Measurements from ENCODE around the gene ANKRD33B. TPM values are rescaled to one million over a fixed set of nuclear protein-coding genes. Genes with fewer than 3 reads are reported as not detected.

The ANKRD33B gene
- total RNA-seq, 2 experiments from 2014 or later, result 22.9 to 23.2 TPM

DNA sequence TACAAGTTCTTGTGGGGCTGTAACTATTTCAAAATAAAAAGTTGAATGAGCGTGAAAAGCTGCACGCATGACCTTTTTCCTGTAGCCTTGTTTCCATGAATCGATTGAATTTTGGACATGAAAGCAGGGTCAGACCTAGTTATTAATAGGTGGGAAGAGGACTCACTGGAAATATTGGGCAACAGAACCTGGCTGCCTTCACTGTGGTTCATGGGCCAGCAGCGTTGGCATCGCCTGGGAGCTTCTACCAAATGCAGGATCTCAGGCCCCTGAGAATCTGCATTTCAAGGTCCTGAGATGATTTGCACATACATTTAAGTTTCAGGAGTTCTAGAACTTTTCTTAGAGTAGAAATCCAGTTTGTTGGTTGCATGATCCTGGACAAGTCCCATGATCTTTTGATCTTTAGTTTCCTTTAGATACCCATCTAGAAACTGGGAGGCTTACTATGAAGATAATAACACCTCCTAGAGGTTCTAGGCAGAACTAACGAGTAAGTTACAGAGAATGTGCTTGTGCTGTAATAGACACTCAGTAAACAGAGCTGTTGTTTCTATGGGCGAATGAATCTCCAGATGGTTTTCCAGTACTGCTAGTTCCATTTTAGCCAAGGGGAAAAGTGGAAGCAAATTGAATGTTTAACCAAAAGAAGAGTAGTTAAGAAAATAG, 12.4 kb downstream of the ANKRD33B start:
- CTCF ChIA-PET, result interaction anchor here (1.2 to 1.7 kb wide), 2 partner anchors 10 to 51 kb away, joined by 3 to 4 read pairs; no protein-coding TSS in a partner anchor
- POLR2A ChIA-PET, result no interaction called here

DNA sequence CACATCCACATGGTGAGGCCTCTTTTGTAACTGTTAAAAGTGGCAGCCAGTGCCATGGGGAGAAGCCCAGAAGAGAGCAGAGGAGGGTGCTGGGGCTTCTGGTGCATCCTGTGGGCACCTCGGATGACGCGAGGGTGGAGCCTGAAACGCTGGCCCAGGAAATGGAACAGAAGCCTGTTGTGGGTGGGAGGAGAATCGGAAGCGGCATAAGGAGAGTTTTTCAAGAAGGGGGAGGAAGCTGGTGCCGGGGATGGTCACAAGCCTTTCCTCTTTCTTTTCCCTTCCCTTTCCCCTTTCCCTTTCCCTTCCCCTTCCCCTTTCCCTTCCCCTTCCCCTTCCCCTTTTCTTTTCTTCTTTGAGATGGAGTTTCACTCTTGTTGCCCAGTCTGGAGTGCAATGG, 12.9 kb downstream of the ANKRD33B start:
- ChIA-PET POLR2A (no interaction called here), CTCF (interaction anchor here (1.7 kb wide), 1 partner anchor 50 kb away, joined by 4 read pairs; no protein-coding TSS in a partner anchor)

DNA sequence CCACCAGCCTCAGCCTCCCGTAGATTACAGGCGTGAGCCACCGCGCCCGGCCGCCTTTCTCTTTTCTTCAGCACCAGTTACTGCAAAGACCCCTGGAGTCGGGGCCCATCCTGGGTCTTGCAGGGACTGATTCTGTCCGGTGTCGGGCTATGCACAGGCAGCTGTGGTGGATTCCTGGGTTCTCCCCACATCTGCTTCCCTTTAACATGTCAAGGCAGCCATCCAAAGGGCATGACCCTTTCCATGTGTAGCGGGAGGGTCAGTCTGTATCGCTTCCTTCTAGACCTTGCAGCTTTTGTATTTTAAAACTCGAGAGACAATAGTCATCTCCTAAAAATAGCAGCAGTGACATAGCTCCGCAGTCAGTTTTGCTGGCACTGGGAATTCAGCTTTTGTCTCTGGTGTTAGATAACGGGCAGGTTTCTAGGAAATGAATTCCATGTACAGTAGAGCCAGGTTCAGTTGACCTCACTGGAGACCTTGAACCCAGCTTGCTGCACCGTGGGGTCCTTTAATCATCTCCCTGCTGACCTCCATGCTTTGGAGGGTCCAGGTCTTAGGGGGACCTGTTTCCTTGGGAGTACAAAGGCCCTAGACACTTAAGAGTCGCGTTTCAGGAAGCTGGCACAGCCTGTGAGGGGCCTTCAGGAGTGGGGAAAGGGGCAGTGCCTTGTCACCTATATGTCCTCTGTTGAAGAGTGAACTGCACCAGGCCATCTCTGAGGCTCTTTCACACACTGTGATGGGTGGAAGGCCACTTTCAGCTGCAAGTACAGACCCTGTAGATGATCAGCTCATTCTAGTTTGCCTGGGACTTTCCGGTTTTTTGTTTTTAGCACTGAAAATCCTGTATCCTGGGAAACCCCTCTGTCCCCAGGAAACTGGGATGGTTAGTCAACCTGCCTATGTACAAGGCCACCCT, 13.8 kb downstream of the ANKRD33B start:
- CTCF ChIA-PET, result interaction anchor here (0.6 to 0.8 kb wide), 3 partner anchors 12 to 31 kb away, joined by 3 to 4 read pairs (median 3); no protein-coding TSS in a partner anchor
- POLR2A ChIA-PET, result no interaction called here

DNA sequence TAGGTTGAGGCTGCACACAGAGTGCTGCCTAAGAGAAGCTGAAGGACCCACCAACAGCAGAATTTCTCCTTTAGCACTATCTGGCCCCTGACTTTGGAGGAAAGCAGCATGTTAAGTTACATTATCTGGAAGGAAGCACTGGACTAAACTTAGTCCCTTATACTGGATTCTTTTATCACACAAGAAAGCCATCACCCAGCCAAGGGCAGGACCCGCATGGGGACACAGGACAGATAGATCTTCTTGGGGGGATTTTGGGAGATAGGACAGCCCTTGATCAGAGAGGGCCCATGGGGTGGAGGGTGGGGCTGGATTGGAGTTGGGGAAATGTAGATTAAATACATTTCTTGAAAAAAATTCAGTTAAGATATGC, 14.4 kb downstream of the ANKRD33B start:
- POLR2A ChIA-PET, result no interaction called here
- CTCF ChIA-PET, result interaction anchor here (0.8 kb wide), 2 partner anchors 12 to 13 kb away, joined by 3 to 4 read pairs; no protein-coding TSS in a partner anchor

DNA sequence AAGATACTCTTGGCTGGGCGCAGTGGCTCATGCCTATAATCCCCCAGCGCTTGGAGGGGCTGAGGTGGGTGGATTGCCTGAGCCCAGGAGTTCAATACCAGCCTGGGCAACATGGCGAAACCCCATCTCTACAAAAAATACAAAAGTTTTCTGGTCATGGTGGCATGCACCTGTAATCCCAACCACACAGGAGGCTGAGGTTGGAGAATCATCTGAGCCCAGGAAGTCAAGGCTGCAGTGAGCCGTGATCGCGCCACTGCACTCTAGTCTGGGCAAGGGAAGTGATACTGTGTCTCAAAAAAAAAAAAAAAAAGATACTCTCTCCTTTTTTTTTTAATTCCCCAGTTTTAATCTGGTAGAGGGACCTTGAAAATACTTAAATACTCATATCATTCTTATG, 15.0 kb downstream of the ANKRD33B start:
- CTCF ChIA-PET, result no interaction called here
- POLR2A ChIA-PET, result no interaction called here

DNA sequence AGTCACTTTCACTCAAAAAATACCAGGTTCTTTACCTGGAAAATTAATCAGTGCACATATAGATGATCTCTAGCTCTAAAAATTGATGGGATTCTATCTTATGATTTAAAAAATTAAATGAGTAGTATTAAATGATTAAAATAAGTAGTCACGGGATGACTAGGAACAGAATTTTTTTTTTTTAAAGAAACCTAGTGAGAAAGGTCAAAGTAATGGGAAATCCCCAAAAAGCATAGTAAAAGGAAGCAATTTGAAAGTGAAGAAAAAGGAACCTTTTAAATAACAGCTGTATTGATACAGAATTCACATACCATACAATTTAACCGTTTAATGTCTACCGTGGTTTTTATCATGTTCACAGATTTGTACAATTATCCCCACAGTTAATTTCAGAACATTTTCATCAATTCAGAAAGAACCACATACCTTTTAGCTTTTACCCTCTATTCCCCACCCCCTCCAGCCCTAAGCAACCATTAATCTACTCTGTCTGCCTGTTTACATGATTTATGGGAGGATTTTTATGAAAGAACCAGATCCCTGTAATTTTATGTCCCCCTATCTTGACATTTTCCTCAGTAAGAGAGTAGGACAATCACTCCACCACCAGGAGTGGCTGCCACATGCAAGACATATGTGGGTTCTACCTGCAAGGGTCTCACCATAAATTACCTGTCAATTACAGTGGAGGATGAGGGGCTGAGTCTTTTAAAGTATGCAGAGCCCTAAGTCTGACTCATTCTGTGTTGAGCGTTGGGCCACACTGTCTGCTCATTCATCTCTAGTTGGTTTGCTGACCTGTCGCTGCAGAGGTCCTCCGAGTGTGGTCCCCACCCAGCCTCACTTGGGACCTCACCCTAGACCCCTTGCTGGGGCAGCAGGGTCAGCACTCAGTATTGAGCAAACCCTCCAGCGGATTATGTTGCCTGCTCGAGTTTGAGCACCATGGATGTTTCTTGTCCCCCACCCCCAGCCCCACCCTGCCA, 16.0 kb downstream of the ANKRD33B start:
- ChIA-PET POLR2A (no interaction called here), CTCF (no interaction called here)

DNA sequence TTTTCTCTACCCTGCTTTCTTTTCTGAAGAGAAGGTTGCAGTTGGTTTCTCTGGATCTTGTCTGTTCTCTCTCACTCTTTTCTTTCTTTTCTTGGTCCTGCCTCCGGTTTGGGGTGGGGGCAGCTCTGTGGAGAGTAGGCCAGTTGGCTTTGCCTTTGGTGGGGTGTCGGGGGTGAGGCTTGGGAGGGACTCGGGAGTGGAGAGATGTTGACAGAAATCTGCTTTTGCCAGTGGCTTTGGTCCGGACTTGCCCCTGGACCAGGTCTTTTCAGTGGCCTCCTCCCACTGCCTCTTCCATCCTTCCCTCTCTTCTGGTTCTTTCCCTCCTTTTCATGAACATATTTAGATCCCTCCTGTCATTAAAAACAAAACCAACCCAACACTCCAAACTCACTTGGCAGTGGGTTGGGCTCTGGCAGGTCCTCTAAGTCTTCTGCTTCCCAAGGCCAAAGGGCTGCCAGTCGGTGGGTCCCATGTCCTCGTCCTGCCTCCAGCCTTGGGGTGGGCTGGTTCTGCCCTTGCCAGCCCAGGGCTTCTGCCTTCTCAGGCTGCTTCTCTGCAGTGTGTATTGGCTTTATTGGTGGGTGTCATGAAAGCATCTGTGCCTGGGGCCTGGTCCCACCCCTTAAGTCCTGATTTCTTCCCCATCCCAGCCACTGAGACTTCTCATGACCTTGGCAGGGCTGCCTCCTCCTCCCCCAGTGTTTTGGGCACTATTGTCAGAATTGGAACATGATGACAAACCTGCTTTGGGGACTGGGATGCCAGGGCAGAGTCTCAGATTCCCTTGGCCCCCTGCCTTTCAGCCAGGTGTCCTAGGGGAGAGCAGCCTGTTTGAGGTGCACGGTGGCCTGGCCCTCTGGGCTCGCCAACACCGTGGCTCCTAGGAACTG, 16.9 kb downstream of the ANKRD33B start:
- ChIA-PET POLR2A (no interaction called here), CTCF (no interaction called here)

DNA sequence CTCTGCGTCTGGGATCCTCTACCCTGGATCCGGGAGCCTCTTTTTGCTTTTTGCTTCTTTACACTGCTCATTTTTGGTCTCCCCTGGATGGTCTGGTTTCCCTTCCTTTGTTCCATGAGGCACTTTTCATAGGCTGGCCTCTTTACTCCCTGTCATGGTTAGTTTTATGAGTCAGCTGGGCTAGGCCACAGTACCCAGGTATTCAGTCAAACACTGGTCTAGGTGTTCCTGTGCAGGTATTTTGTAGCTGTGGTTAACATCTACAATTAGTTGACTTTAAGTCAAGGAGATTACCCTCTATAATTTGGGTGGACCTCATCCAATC, 17.5 kb downstream of the ANKRD33B start:
- ChIA-PET CTCF (no interaction called here), POLR2A (no interaction called here)

DNA sequence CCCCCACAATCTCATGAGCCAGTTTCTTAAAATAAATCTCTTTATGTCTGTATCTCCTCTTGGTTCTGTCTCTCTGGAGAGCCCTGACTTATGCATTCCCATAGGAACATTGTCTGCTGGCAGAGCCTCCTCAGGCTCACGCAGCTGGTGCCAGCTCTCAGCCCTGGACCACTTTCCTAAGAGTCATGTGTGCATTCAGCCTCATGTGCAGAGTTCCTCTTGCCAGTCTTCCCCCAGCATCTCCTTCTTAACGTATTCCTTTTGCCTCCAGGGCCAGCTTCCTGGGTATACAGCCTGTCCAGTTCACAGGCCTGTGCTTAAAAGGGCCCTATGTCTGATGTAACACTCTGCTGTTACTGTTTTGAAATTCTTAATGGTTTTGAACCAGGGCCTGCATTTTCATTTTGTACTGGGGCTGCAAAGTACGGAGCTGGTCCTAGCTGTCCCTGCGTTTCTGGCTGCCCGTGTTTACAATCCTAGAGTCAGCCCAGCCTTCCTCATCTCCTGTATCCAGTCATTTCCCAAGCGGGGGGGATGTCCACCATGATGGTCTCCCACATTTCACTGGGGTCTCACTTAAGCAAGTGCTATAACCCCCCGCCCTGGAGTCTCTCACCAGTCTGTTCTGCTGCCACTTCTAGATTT, 18.1 kb downstream of the ANKRD33B start:
- CTCF ChIA-PET, result no interaction called here
- POLR2A ChIA-PET, result no interaction called here

DNA sequence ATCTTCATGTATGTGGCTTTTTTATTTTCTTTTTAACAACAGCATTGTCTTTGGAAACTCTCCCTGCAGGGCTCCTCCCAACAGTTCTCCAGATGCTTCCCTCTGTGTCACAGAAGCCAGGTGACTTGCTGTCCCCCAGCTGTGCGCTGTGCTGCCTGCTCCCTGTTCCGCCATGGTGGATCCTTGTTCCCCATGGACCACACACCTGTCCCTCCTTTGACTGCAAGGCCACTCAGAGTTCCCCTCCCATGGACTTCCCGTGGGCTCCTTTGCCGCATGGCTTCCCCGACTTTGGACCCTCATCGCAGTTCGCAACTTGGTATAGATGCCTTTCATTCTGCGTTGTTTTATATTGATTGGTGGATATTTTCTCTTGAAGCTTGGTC, 18.6 kb downstream of the ANKRD33B start:
- ChIA-PET POLR2A (no interaction called here), CTCF (no interaction called here)

DNA sequence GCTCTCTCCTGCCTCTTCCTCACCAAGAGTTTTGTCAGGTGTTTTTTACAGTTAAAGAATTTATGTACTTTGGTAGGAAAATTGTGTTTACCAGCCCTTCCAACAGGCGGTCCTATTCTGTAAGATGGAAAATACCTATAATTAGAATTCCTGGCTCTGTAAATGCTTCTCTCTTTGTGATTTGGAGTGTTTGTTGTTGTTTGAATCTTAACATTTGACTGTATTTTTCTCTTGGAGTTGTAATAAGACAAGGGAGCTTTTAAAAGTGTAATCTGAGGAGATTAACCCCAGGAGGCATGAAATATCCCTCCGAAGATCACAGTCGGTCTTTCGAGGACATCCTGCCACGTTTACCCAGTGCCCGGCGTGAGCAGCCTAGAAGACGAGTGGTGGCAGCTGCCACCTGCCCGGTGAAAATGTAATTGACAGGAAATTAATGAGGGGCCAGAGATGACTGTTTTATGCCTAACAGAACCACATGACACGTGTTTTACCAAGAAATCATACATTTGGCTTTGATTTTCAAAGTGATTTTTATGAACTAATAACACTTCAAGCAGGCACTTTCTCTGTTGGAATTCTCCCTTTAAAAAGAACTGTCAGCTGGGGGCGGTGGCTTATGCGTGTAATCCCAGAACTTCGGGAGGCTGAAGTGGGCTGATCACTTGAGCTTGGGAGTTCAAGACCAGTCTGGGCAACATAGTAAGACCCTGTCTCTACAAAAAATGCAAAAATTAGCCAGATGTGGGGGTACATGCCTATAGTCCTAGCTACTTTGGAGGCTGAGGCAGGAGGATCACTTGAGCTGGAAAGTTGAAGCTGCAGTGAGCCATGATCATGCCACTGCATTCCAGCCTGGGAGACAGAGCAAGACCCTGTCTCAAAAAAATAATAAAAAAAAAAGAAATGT, 20.0 kb downstream of the ANKRD33B start:
- CTCF ChIA-PET, result no interaction called here
- POLR2A ChIA-PET, result no interaction called here

DNA sequence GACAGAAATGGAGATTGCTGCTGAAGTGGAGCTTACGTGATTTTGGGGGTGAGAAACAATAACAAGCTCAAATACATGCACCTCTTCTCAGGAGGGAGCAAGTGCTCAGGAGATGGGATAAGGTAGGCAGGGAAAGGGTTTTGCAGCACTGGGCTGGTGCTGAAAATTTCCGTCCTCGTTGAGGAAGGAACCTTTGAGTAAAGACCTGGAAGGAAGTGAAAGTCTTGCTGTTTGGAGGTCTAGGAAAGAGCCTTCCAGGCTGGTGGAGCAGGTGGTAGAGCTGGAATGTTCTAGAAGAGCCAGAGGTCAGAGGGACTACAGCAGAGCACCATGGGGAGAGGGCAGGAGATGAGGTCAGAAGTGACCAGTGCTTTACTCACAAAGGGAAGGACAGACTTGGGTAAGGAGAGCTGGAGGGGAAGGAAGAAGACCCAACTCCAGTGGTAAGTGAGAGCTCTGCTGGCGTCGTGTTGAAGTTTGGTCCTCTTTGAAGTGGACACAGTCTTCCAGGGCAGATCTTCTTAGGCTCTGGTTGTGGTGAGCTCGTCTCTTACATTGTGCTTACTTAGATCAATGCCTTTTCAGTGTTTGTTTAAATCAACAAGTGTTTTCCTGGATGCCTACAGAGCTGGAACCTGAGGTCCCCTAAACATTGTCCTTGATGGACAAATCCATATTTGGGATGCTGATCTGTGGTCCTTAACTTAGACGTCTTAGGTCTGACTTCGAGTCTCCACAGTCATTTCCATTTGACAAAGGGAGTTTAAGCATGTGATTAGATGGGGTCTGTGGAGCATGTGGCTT, 21.0 kb downstream of the ANKRD33B start:
- POLR2A ChIA-PET, result no interaction called here
- CTCF ChIA-PET, result no interaction called here

DNA sequence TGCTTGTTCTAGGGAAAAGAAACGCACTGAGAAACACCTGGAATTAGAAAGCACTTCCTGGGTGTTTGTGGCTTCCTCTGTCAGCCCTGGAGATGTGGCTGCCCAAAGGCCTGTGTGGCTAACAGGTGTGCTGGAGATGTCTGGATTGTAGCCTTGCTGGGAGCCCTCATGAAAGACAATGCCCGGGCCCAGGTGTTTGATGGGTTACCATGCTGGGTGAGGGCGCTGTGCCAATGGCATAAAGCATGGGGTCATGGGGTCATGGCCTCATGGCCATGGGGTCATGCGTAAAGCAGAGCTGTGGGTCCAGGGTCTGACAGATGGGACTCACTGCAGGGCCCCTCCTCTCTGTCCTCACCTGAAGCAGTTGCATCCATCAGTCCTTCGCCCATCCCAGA, 21.6 kb downstream of the ANKRD33B start:
- ChIA-PET POLR2A (no interaction called here), CTCF (no interaction called here)

DNA sequence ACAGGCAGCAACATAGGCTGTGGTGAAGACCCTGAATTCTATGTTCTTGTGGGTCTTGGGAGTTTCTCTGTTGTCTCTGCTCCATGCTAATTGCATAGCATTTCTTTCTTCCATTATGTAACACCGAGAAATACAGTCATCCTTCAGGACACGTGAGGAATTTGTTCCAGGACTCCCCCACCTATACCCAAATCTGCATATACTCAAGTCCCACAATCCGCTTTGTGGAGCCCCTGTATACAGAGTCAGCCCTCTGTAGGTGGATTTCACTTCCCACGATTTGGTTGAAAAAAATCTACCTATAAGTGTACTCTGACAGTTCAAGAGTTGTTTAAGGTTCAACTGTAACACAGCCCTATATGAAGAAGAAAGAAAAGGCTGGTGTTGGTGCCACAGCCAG, 22.1 kb downstream of the ANKRD33B start:
- ChIA-PET POLR2A (no interaction called here), CTCF (no interaction called here)

DNA sequence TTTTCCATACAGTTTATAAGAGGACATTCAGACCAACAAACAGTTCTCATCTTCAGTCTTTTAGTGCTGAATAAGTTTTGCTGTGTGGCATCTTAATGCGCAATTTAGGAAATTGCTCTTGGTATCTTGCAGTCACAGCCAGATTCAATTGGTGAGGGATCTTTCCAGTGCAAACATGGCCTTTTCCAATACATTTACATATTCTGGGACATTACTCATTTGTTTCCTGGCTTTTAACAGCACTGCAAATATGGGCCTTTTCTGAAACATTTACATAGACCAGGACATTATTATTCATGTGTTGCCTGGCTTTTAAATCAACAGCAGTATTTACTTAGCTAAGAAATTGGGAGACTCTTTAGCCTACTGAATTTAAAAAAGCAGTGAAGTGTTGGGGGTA, 22.7 kb downstream of the ANKRD33B start:
- CTCF ChIA-PET, result no interaction called here
- POLR2A ChIA-PET, result no interaction called here

DNA sequence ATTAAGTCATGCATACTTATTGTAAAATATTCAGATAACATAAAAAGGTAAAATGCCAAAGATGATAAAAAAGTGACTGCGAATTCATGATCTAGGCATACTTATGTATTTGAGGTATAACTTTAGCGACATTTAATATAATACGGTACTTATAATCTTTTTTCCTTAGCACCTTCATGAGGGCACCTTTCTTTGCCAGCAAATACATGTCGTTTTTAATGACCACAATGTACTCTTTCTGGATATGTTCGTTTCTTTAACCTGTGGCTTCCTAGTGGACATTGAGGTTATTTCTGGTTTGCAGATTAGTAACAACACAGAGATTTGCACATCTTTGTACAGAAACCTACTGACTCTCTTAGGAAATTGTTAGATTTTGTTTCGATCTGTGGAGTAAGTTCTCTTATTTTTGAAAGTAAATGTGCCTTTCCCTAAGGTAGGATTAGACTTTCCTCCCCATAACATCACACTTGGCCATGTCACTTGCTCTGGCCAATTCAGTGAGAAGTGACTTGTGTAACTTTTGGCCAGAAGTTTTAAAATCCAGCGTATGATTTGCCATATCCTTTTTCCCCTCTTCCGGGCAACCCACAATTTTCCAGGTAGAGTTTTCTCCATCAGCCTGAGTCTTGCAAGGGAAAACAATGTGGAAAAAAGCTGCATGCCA, 24.4 kb downstream of the ANKRD33B start:
- POLR2A ChIA-PET, result no interaction called here
- CTCF ChIA-PET, result interaction anchor here (0.6 to 1.2 kb wide), 2 partner anchors 21 to 31 kb away, joined by 3 read pairs; no protein-coding TSS in a partner anchor

Measured in activated CD8-positive, alpha-beta memory T cell treated with anti-CD3 and anti-CD28 coated beads for 36 hours (primary cell).